DMS53 treated with DMSO at 0.1 percent for 48 hours (cell line): ENCODE results near the gene PJA1.

Source experiments
- DNase-seq: peaks from one replicate; lab custom pipeline; 2025; ENCODE audit not compliant: unreplicated experiment; lab: John Stamatoyannopoulos, UW

The PJA1 gene

GRCh38 chrX:69143530-69143929 is 21.7 kb downstream of the PJA1 start:
- no peak for DNase-seq

GRCh38 chrX:69142788-69143469 is 22.3 kb downstream of the PJA1 start:
- DNase-seq, result no peak

- DNase-seq, result no peak
Measured at GRCh38 chrX:69140837-69141236, 24.4 kb downstream of the PJA1 start.

GRCh38 chrX:69139516-69139915 is 25.7 kb downstream of the PJA1 start:
- DNase-seq, result no peak

GRCh38 chrX:69138512-69138911 is 26.7 kb downstream of the PJA1 start:
- no peak for DNase-seq

- DNase-seq, result no peak
Measured at GRCh38 chrX:69138118-69138390, 27.2 kb downstream of the PJA1 start.

- DNase-seq, result no peak
Measured at GRCh38 chrX:69137371-69138117, 27.7 kb downstream of the PJA1 start.

- peak; percentile 4 for DNase-seq
Measured at GRCh38 chrX:69136546-69137331, 28.5 kb downstream of the PJA1 start.

- DNase-seq, result peak; percentile 9
Measured at GRCh38 chrX:69133921-69134542, 31.2 kb downstream of the PJA1 start.

- DNase-seq, result no peak
Measured at GRCh38 chrX:69131886-69132285, 33.4 kb downstream of the PJA1 start.

GRCh38 chrX:69130439-69130838 is 34.8 kb downstream of the PJA1 start:
- DNase-seq, result no peak

GRCh38 chrX:69128588-69128987 is 36.7 kb downstream of the PJA1 start:
- DNase-seq, result peak; percentile 28

GRCh38 chrX:69127466-69127865 is 37.8 kb downstream of the PJA1 start:
- no peak for DNase-seq

- no peak for DNase-seq
Measured at GRCh38 chrX:69126642-69127041, 38.6 kb downstream of the PJA1 start.

GRCh38 chrX:69125094-69125493 is 40.2 kb downstream of the PJA1 start:
- no peak for DNase-seq

- no peak for DNase-seq
Measured at GRCh38 chrX:69124108-69124507, 41.1 kb downstream of the PJA1 start.

- DNase-seq, result no peak
Measured at GRCh38 chrX:69123481-69123880, 41.8 kb downstream of the PJA1 start.

GRCh38 chrX:69121321-69122000 is 43.8 kb downstream of the PJA1 start:
- DNase-seq, result no peak

GRCh38 chrX:69120476-69120875 is 44.8 kb downstream of the PJA1 start:
- DNase-seq, result no peak

- DNase-seq, result no peak
Measured at GRCh38 chrX:69119122-69119521, 46.1 kb downstream of the PJA1 start.

- no peak for DNase-seq
Measured at GRCh38 chrX:69117876-69118526, 47.3 kb downstream of the PJA1 start.
